DMS 273 (cell line): Measurements from ENCODE around the gene IL36G.

Experiments used
- DNase-seq: peaks from one replicate; lab custom pipeline; 2025; ENCODE audit not compliant: unreplicated experiment; lab: John Stamatoyannopoulos, UW

Gene IL36G

DNA sequence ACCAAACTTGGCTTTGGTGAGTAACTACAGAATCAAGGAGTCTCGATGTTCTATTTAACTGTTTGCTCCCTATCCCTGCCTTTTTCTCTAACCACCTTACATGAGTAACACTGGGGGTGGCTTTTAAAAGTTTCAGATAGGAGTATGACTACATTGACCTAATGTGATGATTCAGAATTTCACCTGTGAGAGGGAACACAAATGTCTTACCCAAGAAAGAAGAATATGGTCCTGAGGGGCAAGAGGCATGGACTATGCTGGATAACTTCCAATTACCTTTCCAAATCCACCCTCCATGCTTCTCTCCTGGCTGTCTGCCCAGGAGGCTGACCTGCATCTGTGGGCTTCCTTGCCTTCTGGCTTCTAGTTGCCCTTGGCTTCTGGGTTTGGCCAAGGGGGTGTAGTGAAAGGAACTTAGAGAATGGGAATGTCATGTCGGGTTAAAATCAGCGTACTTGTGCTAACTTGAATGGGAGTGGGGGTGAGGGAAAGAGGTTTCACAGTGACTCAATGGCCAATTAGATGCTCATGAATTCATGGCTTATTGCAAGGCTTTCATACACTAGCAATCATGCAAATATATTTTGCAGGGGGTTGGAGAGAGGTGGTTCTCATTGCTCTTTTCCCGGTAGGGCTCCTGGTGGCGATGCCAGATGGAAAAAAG lies 5.3 kb upstream of the IL36G start:
- DNase-seq = peak; percentile 37

DNA sequence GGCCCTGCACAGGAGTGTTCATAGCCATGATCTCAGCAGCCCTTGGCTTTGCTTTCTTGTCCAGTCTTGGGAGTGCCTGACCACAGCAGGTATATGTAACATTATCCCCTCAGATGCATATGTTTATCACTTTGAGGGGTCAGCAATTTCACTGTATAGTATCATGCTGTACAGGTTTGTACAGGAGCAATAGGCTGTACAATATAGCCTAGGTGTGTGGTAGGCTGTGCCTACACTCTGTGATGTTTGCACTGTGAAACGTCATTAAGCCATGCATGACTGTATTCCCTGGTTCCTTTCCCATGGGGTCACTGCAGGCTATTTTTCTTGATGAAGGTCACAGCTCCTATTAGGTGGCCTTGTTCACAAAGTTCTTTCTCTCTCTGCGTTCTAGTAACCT lies 4.7 kb upstream of the IL36G start:
- DNase-seq = no peak

DNA sequence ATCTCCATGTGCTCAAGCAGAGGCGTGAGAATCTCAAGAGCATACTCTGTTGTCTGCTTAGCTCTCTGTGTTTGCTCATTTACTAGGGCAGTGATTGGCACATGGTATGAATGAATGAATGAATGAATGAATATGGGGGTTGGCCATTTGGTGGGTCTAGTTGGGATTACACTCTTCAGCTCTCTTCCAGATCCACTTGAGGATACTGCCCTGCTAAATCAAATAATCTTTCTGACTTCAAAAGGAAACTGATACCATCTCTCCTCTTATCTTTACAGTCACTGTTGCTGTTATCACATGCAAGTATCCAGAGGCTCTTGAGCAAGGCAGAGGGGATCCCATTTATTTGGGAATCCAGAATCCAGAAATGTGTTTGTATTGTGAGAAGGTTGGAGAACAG lies 1.9 kb downstream of the IL36G start:
- no peak for DNase-seq

DNA sequence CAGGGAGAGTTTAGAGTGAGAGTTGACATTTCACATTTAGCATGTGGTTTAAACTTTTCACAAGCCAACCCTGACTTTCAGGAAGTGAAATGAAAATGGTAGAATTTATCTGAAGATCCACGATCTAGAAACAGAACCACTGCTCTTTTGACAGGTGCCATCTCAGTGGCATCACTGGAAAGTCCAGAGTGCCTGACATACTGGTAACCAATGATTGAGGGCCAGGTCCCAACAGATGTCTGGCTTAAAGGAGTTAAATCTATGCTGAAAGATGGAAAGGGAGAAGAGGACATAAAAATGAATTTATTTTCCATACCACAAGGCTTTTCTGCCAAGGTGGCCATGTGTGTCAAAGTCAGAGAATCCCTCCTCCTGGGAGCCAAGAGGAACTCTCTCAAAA lies 2.7 kb downstream of the IL36G start:
- no peak for DNase-seq

DNA sequence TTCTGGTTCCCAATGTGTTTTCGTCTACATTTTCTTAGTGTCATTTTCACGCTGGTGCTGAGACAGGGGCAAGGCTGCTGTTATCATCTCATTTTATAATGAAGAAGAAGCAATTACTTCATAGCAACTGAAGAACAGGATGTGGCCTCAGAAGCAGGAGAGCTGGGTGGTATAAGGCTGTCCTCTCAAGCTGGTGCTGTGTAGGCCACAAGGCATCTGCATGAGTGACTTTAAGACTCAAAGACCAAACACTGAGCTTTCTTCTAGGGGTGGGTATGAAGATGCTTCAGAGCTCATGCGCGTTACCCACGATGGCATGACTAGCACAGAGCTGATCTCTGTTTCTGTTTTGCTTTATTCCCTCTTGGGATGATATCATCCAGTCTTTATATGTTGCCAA lies 7.3 kb downstream of the IL36G start:
- no peak for DNase-seq

DNA sequence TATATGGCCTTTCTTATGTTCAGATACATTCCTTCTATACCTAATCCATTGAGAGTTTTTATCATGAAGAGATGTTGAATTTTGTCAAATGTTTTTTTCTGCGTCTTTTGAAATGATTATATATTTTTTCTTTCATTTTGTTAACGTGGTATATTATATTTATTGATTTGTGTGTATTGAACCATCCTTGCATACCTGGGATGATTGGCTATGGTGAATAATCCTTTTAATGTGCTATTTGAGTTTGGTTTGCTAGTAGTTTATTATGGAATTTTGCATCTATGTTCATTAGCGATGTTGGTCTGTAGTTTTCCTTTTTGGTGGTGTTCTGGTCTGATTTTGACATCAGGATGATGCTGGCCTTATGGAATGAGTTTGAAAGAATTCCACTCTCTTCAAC lies 11.8 kb downstream of the IL36G start:
- DNase-seq = no peak

DNA sequence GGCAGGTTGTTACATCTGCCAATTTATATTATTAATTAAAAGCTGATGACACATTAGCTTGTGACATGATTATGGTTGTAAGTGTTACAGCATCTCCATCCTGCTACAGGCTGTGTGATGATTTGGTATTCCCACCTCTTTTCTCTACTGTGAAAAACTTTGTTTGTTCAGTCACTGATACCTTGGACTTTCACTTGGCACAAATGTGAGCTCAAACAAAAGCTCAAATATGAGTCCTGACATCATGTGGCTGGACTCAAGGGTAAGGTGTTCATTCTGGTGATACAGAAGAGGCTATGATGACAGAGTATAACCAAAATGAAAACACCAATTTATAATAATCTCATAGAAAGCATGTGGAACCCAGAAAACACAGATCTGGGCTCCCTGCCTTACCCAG lies 16.0 kb downstream of the IL36G start:
- no peak for DNase-seq

DNA sequence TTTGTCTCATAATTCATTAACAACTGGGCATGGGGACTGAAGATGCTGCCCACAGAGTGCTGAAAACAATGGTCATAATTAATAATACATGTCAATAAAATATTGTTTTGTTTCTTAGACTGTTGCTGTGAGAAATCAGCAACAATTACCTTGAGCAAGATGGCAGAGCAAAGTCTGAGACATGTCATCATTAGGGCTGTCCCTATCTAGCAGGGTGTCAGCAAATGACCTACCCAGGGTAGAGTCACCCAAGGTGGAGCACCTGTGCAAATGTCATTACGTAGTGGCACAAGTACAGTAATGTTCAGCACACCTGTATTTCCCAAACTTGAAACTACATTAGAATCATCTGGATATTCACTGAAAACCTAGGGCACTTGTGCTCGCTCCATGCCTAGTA lies 16.8 kb downstream of the IL36G start:
- no peak for DNase-seq

DNA sequence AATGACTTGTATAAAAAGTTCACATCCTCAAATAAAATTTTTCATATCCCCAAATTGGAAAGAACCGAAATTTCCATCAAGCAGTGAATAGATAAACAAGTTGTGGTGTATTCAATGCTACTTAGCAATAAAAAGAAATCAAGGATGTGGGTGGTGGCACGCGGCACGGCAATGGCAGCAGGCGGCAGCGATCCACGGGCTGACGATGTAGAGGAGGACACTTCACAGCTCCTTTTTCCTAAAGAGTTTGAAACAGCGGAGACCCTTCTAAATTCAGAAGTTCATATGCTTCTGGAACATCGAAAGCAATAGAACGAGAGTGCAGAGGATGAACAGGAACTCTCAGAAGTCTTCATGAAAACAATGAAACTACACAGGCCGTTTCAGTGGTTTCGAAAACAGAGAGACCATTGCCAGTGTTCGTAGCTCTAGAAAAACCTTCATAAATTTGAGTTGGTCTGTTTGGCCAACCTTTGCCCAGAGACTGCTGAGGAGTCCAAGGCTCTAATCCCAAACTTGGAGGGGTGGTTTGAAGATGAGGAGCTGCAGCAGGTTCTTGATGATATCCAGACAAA lies 17.6 kb downstream of the IL36G start:
- DNase-seq = no peak

DNA sequence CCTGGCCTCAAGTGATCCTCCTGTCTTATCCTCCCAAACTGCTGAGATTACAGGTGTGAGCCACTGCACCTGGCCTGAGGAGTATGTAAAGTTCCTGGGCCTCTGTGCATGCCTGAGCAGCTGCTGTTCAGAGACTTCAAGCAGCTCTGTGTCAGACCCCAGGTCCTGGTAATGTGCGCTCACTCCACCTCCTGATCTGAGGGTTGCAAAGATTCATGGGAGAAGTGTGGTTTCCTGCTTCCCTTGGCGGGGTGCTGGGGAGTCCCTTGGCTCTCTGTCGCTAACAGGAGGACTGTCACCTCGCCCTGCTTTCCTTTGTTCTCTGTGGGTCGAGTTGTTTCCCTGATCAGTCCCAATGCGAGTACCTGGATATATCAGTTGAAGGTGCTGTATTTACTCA lies 18.8 kb downstream of the IL36G start:
- no peak for DNase-seq

DNA sequence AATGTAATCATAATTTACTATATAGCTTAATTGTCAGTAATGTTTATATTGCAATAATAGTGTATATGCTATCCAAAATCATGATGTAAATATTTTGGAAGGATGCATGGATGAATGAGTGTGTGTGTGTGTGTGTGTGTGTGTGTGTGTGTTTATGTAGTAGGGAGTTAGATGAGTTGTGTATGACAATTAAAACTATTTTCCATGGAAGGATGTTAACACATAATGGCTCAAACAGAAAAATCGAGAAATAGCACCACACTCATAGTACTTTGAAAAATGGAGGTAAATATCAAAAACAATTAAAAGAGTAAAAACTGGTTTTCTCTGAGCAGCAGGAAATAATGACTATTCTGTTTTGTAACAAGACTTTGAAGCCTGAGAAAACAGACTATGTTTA lies 19.3 kb downstream of the IL36G start:
- DNase-seq = no peak

DNA sequence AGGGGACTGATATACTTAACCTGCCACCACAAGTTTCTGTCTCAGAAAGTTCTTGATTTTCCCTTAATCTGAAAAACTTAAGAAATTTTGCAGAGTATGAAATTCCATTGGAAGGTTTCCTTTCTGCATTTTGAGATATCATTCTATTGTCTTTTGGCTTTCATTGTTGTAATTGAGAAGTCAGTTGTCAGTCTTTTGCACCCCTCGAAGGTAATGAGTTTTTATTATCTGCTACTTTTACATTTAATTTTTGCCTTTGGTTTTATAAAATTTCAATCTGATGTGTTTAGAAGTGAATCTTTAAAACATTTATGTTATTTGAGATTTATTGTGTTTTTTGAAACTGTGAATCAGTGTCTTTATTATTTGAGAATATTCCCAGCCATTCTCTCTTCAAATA lies 22.6 kb downstream of the IL36G start:
- no peak for DNase-seq

DNA sequence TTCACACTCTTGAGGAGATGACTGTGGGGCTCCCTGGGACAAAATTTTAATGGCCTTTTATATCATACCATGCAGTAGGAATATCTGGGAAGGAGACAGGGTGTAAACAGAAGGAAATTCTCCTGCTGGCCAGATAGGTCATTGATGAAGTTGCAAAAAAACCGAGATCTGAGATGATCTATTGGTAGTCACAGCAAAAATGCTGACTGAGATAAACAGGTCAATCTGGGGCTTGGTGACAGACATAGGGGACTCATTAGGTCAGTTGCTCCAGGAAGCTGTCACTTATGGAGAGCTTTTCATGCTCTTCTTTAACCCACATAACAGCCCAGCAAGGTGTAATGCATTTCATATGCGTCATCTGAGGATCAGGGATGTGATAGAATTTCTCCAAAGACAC lies 24.9 kb downstream of the IL36G start:
- no peak for DNase-seq

DNA sequence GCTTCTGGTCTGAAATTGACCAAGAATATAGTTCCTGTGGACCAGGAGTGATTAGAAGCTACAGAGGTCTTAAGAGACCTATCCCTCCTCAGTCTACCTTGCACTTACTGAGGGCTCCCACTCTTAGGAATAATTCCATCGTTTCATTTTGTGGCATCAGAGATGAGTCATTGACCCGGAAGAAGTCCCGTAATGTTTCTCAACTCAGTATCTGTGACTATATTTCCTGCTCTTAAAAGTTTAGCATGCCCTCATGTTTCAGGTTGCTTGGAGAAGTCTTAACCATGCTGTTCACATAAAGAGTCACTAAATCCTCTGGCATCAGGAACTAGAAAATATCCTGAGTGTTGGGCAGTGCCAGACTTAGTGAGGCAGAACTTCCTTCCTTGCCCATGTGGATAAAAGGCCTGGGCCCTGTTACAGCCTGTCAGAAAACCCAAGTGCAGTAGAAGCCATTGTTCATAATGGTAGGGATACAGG lies 27.3 kb downstream of the IL36G start, which contains the start of gene IL36A:
Gene IL36A (plus strand): TSS at position 430 of the 480 bp plus-strand sequence. CDS start 413 bp downstream, outside the sequence.
- DNase-seq = no peak

DNA sequence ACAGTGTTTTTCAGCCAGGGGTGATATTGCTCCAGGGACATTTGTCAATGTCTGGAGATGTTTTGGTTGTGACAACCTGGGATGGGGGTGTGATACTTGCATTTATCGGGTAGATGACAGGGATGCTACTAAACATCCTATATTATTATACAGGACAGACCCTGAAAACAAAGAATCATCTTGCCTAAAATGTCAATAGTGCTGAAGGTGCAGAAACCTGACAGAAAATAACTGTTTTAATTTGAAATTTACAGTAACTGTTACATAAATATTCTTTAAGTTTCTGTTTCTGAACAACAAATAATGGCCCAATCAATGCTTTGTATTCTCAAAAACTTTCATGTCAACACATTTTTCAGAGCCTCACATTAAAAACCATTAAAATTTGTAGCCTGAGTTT lies 29.4 kb downstream of the IL36G start:
- no peak for DNase-seq

DNA sequence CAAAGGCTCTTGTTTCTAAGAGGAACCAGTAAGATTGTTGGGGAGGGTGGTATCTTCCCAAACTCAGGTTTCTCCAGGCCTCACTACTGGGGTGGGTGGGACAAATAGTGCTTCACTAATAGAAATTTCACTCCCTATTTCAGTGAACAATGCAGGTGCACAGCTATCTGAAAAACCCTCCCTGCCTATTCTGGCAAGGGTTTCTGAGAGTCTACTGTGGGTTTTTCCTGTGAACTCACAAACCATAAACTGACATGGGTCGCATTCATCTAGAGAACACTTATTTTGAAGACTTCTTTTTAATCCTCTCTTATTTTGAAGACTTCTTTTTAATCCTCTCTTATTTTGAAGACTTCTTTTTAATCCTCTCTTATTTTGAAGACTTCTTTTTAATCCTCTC lies 31.8 kb downstream of the IL36G start:
- no peak for DNase-seq

DNA sequence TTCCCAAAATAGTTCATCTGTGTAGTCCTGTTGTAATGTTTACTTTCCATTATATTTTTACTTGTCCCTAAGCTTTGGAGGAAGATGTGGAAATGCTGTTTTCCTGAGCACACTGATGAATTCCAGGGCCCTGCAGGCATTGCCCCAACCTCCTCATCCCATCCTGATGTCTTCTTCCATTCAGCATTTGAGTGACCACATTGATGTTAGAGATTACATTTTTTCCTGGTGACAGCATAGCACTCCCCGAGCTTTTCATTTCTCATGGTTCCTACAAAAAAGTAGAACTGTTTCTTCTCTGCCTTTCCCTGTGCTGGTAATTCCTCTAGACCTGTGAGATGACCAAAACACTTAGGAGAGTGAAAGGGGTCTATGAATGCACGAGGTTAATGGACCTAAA lies 32.3 kb downstream of the IL36G start:
- DNase-seq = no peak

DNA sequence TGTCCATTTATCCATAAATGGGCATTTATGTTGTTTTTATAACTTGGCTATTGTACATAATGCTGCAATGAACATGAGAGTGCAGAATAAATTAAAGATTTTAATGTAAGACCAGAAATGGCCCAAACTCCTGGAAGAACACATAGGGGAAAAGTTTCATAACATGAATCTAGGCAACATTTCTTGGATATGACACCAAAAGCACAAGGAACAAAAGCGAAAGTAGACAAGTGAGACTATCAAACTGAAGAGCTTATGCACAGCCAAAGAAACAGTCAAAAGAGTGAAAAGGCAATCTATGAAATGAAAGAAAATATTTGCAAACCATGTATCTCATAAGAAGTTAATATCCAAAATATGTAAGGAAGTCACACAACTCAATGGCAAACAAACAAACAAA lies 33.3 kb downstream of the IL36G start:
- no peak for DNase-seq

DNA sequence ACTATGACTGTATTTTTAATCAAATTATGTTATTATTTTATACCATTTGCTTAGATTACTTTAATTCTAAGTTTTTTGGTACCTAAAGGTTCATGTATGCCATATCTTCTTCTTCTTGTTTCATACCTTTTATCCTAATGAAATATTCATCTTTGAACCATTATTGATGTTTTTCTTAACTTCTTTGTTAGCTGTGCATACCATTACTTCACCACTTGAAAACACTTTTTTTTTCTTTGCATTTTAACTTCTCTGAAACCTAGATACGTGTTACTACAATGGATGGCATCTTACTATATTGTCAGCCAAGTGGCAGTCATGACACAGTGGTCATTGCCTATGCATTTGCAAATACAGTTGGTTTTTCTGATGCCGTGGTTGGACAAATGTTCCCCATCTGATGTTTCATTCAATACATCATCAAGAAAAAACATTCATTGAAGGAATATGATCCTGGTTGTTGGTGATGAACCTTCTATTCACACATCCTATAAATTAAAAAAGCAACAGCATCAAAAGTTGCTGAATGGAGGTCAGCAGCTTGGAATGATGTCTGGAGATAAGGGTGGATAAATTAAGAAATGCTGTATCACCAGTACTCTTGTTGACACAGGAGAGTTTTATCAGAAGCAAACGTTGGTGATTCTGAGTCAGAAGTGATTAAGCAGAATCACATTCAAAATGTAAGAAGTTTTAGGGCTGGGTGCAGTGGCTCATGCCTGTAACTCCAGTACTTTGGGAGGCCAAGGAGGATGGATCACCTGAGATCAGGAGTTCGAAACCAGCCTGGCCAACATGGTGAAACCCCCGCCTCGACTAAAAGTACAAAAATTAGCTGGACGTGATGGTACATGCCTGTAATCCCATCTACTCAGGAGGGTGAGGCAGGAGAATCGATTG lies 34.9 kb downstream of the IL36G start:
- no peak for DNase-seq

DNA sequence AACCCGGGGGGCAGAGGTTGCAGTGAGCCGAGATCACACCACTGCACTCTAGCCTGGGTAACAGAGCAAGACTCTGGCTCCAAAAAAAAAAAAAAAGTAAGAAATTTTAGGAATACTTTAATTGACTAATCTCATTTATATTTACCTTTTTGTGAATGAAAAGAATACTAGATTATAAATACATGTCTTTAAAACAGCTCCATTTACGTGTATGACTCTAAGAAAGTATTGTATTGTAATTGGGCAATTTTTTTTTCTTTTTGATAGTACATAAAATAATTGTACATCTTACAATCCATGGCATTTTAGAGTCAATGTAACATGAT lies 35.5 kb downstream of the IL36G start:
- DNase-seq = no peak

DNA sequence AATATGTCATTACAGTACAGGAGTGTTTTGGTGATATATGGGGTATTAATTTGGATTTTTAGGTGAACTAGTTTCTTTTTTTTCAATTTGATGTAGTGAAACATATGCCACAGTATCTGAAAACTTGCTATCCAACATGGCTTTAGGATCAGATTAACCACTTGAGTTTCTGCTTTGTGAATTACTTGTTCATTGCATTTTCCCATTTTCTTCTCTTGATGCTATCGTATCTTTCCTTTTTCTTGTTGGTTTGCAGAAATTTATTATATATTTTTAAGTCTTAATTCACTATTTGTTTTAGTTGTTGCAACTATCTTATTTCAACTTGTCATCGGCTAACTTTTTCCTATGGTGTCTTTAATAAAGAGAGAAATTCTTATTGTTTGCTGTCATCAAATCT lies 36.3 kb downstream of the IL36G start:
- DNase-seq = no peak

DNA sequence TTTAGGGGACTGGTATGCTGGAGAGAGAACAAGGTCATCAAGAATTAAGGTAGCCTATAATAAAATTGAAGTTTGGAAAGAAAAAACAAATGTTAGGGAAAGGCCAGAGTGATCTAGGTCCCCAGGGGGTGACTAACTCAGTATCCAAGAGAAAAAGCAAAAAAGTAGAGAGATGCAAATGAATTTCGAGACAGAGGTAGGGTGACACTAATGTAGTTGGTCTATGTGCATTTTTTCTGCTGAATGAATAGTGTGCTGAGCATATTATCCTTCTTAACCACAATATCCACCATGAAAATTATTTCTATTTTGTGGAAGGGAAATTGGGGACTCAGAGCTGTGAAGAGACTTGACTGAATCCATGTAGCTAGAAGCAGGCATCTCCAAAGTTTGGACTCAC lies 37.2 kb downstream of the IL36G start:
- no peak for DNase-seq
